GM21528 (cell line): ENCODE measurements around the gene BARD1.
A peak's percentile ranks its signal among the peaks of the same experiment; 100 is the strongest.
"Not testable (repeated sequence)": the region's sequence is repeated elsewhere in the genome, so short reads cannot be mapped to it uniquely, and the experiment has no call there.

Source experiments
- ATAC-seq: cut with Tn5 transposase; IDR thresholded peaks from one replicate; pipeline ENCODE4 v1.9.1; 2021; ENCODE audit warnings: mild to moderate bottlenecking, moderate library complexity; ENCODE audit not compliant: unreplicated experiment, low FRiP score

Gene BARD1

DNA sequence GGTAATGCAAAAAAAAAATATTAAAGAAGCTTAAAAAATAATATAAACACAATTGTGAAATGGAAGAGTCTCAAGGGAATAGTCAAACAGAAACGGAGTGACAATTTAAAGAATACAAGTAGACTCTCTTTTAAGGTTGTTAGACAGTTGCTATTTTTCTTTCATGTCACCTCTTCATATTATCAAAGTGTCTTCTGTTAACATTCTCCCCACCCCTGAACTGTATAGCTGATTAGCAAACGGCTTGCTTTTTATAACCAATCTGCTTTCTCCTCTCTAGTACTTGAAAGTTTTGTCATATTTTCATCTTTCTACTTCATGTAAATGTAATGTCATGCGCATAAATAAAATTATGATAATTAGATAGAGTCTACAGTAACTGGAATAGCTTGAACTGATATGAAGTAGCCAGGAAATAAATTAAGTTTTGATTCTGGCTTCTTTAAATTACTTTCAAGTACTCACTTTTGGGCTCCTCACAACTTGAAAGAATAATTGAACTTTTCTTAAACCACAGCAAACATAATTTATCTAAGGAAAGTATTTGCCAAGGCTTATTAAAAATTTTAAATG is 37.0 kb downstream of the BARD1 start:
- ATAC-seq: no peak

DNA sequence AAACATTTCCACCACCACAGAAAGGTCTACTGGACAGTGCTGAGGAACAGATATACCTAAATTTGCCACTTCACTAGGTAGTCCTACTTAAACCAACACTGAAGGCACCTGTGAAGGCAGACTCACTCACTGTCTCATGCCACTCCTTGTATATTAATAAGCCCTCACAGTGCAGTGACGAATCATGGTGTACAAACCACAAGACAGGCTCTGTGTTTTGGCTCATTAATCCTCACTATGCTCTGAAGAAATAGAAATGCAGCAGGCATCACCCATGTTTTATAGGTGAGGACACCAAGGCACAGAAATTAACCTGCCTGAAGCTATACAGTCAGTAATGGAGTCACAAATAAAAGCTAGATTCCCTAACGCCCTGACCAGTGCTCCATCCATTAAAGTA is 44.3 kb downstream of the BARD1 start:
- ATAC-seq: no peak

DNA sequence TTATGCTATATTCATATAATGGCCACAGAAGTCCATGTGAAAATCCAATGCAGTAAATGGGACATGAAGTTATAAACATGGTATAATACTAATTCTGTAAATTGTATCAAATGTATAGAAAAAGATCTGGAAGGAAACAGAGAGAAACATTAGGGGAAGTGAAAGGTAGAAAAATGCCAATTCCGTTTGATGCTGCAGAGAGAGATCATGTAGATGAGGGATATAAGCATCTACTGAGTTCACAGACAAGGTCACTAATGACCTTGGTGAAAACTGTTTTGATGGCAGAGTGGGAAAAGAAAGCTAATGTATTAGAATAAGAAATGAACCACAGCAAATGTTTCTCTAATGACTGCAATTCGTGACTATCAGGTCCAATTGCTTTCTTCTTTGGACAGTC is 56.0 kb downstream of the BARD1 start:
- ATAC-seq: no peak

DNA sequence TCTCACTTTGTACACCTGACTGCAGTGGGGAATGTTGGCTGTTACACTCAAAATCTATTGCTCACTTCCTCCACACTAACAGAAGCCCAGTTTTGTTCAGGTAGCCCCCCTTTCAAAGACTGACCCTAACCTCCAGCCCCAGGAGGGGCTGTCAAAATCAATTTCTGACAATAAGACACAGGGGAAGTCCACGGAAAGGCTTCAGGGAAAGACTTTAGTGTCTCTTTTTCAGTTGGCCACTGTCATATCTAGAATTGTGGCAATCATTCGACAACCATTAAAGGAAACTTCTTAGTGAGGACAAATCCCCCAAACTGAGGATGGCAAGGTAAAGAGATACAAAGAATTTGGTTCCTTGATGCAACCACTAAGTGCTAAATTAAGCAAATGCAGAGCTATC is 59.0 kb downstream of the BARD1 start:
- no peak for ATAC-seq

DNA sequence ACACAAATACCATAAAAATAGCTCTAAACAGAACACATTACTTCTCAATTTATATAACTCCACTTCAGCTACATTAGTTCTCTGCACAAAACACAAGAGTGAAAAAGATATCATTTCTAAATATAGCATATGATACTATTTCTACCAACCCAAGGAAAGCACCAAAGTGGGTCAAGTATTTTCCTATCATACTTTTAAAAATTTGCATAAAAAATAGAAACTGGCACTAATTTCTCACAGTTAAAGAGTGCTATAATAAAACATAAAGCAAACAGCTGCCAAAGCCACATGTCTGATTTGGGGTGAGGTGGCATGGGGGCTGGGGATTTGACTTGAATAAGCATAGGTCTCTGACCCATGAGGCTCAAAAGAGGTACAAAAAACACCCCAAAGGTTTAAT is 61.5 kb downstream of the BARD1 start:
- ATAC-seq: peak; percentile 54

DNA sequence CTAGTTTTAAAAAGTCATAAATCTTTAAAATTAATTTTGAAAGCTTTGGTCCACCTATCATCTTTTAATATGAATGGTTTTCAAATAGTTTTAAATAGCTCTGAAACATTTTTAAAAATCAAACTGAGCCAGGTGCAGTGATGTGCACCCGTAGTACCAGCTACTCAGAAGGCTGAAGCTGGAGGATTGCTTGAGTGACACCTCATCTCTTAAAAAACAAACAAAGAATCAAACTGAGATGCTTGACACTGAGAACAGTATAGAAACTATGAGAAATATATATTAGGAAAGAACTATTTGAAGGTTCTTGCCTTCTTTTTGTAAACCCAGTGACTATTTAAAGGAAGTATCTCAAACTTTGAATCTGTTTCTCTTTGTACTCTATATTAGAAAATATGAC is 67.4 kb downstream of the BARD1 start:
- no peak for ATAC-seq

DNA sequence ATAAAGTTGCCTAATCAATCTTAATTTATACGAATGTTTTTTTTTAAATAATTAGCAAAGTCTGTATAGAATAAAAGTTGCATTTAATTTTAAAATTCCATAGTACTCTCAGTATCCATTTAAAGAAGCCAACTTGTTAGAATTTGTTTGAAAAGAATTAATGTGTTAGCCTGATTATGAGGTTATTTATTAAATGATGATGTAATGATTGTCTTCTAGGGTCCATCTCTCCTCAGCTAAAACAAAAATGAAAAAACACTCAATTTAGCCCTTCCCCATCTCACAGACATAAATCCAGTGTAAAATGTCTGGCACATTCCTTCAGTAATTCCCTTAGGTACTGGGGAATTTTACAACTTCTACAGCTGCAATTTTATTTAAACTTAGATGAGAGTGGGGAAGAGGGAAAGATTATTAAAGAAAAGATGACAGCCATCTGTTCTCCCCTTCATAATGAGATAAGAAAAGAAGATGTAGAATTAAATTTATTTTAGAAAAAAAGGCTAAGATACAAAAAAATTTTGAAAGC is 68.6 kb downstream of the BARD1 start:
- no peak for ATAC-seq

DNA sequence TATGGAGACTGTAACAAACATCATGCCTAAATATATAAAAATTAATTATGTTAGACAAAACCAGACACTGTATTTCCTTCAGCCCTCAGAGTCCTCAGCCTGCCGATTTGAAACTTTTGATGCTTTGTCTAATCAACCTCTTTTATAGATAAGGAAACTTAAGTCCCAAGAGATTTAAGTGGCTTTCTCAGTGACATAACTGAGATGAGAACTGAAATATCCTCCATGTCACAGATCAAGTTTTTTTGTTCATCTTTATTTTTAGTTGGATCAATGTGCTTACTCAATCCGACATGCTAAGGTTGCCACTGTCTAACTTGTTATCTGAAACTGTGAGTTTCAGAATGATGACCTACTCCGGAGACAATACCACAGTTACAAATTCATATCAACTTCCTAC is 72.3 kb downstream of the BARD1 start:
- peak; percentile 98 for ATAC-seq

DNA sequence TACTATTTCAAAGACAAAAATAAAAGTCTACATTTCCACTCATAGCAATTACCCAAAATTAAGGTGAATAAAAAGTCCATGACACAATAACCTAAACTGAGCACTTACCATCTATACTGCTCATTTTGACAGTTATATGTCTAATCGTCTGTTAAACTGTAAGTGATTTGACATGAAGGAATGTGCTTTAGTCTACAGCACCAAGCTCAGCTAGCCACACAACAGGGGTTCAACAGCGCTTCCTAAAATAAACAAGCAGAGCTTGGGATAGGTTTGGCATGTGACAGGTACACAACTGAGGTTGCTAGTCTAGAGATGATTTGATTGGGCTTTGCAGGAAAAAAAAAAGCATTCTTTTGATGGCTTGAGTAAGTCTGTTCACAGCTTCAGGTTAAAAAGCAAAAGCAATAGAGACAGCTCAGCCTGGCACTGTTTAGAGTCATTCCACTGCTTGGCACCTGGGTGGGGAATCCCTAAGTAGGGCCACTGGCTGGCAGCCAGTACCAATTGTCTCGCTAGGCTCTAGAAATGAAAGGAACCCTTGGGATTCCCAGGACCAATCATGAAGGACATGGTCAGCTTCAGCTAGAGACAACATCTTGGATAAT is 78.6 kb downstream of the BARD1 start:
- no peak for ATAC-seq

DNA sequence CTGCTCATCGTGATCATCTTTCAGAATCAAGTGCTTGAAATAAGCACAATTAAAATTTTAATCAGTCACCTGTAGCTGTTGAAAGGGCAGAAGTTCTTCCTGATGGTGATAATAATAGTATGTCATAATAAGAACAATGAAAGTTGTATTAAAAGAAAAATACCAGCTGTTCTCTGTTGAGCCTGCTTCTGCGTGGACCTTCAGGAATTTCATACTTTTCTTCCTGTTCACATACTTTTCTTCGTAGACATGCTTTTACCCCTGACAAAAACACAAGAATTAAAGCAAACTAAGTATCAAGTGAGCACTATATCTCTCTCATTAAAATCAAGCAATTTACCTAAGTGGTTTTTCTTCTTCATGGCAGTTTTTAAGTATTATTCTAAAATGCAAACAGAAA is 79.2 kb downstream of the BARD1 start:
- no peak for ATAC-seq

DNA sequence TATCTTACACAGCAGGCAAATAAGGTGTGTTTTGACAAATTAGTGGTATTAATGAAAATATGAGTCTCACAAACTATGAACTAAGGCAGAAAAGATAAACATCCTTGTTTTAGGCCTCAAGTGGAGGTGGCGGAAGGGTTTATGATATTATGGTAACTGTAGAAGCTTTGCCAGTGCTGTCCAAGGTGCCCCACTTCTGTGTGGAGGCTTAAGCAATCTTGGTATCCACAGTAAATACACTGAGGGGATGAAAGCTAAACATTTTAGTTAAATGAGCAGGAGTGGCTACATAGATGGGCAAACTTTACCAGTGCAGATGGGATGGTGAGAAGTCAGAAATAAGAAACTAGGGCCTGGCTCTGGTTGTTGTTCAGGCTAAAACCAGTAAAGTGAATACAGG is 84.7 kb downstream of the BARD1 start:
- ATAC-seq: no peak

DNA sequence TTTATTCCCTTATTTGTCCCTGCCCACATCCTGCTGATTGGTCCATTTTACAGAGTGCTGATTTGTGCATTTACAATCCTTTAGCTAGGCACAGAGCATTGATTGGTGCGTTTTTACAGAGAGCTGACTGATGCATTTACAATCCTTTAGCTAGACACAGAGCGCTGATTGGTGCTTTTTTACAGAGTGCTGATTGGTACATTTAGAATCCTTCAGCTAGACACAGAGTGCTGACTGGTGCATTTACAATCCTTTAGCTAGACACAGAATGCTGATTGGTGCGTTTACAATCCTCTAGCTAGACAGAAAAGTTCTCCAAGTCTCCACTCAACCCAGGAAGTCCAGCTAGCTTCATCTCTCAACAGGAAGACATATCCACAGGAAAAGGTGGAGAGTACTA is 91.6 kb downstream of the BARD1 start:
- not testable (repeated sequence) for ATAC-seq

DNA sequence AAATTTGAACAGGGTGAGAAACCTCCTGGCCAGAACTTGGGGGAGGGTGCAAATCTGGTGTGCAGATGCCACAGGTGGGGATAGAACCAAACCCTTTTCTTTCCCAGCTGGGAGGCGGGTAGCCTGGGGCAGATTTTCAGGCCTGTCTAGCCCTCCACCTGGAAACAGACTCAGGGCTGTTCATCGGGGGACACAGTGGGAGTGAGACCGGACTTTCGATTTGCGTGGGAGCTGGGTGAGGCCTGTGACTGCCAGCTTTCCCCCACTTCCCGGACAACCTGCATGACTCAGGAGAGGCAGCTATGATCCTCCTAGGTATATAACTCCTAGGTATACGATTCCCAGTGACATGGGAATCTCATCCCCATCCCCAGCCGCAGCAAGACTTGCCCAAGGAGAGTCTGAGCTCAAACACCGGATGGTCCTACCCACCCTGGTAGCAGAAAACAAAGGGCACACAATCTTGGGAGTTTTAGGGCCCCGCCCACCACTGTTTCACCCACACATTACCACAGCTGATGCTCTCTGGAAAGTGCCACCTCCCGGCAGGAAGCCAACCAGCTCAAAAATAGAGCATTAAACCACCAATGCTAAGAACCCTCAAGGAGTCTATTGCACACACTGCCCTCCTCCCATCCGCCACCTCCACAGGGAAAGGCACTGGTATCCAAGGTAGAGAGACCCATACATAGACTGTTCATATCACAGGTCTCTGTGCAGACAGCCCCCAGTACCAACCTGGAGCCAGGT is 92.5 kb downstream of the BARD1 start:
- ATAC-seq: no peak

DNA sequence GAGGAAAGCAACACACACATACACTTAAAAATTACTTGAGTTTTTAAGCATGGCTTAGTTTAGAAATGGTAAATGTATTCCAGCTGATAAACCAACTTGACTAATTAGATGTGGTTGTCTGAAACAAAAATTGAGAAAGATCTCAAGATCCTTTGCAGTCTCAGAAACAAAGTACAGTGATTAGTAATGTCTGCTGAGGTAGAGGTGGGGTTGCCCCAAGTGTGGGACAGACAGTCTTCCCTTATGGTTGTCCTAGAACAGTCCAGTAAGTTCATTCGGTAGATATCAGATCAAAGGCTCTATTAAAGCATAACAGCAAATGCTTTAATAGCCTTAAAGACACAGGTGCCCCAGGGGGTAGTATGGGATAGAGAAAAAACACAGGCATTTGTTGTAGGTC is 94.5 kb downstream of the BARD1 start:
- ATAC-seq: no peak

DNA sequence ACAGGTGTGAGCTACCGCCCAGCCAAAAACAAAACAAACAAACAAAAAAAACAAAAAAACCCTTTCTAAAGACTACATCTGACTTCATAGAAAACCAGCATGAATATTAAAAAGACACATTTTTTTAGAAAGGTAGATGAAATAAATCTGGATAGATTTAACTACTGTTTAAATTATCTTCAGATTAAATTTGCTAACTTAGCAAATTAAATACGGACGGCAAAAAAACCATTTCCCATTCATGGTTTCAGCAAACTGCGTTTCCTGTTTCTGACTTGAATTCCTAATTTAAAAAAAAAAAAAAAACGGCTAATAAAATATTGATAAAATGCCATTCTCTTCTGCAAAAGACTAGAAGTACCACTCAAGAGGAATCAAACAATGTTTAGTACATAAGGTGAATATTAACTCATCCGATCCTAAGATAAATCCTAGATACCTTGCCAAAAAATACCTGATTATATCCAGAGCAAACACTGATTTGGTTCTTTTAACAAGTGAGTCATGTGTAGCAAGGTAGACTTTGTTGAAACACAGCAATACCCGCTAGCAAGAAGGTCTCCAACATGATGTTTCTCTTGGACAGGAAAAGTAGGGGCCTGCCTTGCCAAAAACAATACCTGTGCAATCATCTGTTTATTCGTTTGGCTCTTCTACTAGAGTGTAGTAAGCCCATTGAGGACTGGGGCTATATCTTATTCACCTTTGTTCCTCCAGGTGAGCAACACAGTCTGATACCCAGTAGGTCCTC is 96.2 kb downstream of the BARD1 start:
- ATAC-seq: no peak

DNA sequence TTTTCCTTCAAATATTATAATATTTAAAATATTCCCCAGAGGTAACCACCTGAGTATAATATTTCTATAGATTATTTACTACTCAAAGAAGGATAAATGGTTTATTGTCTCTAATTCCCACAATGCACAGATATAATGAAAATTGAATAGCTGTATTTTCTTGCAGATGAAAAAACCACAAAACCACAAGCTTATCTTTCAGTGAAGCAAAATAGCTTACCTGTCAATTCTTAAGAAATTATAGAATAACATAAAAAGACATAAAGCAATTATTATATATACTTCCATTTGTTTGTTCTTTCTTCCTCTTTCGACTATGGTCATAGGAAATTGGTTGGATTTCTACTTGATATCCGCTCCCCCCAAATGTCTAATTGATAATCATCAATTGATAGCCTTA is 98.8 kb downstream of the BARD1 start:
- ATAC-seq: no peak

DNA sequence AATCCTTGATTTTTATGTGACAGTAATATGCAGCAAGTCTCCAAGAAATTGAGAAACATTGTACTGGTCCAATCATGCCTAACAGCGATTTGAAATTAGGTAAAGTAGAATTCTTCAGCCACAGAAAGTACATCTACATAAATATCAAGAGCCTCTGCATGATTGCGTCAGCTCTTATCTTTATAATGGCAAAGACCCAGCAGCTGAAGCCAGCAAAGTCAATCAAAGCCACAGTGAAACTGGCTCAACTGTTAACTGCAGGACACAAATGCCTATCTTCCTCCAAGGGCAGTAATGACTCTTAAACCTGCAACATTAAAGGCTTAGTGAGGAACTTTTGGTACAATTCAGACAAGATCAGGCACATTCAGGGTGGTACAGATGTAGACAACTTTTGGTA is 102.5 kb downstream of the BARD1 start:
- no peak for ATAC-seq

DNA sequence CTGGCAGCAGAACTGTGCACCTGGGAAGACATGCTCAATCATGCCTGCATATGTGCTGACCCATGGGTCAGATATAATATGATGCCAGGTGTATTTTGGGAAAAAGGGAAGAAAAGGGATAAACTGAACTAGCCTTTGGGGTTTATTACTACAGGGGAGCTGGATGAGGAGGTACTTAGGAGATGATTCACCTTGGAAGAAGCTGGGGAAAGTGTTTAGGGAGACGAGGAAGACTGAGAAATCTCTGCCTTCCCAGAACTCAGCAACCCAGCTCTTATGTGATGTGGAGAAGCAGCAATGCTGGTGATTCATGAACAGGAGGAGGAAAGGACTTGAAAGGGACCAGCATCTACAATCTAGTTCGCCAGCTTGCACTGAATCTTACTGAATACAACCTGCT is 110.2 kb downstream of the BARD1 start:
- ATAC-seq: no peak

DNA sequence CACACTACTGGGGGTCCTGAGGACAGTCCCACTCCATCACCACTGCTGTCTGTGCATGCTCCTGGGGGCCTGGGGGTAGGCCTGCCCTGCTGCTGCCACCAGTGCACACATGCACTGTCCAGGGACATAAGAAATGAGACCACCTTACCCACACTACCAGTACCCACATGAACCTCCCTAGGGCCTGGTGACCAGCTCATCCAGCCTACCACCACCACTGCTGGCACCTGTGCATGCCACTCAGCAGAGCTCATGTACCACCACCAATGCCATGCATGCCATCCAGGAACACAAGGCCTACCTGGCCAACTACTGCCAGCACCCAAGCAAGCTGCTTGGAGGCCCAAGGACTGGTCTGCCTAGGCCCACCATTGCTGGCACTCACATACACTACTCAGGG is 112.8 kb downstream of the BARD1 start:
- ATAC-seq: no peak

DNA sequence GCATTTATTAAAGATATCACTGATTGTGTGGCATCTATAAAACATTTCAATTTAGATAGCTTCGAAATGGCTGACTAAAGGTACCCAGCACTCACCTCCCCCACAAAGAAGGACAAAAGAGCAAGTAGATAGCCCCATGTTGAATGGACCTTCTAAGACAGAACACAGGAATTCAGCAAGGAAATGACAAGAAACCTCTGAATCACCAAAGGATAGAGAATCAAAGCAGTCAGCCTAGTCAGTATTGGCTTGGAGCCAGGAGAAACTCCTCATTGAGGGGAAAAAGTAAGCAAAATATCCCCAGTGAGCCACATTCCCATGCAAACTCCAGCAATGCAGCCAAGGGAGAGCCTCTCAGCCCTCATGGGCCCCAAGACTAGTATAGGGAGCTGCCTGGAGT is 113.7 kb downstream of the BARD1 start:
- no peak for ATAC-seq

DNA sequence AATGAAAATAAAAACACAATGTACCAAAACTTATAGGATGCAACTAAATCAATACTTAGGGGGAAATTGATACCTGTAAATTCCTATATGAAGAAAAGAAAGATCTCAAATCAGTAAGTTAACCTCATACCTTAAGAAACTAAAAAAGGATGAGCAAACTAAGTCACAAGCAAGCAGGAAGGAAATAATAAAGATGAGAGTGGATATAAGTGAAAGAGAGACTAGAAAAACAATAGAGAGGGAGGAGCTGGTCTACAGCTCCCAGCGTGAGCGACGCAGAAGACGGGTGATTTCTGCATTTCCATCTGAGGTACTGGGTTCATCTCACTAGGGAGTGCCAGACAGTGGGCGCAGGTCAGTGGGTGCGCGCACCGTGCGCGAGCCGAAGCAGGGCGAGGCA is 125.9 kb downstream of the BARD1 start:
- ATAC-seq: peak; percentile 74
